Skeletal muscle satellite cell (primary cell): ENCODE data around the gene ST7. TPM values are rescaled to one million over a fixed set of nuclear protein-coding genes. Genes with fewer than 3 reads are reported as not detected.

Experiments
- H3K27me3 ChIP-seq: 2 replicates; pipeline ENCODE4 v1.7.0; 2013; ENCODE audit warnings: low read length; ENCODE audit not compliant: control insufficient read depth, insufficient read depth
- H3K36me3 ChIP-seq: 2 replicates; pipeline ENCODE4 v1.7.0; 2013; ENCODE audit warnings: mild to moderate bottlenecking, control low read depth, low read length; ENCODE audit not compliant: insufficient read depth
- H3K4me1 ChIP-seq: 2 replicates; pipeline ENCODE4 v1.7.0; 2013; ENCODE audit warnings: low read length; ENCODE audit not compliant: control insufficient read depth, insufficient read depth
- H3K4me2 ChIP-seq: 2 replicates; pipeline ENCODE4 v1.7.0; 2013; ENCODE audit warnings: mild to moderate bottlenecking, low read length
- H3K4me3 ChIP-seq: 2 replicates; pipeline ENCODE4 v1.7.0; 2013; ENCODE audit warnings: low read length
- H3K9ac ChIP-seq: 2 replicates; pipeline ENCODE4 v1.7.0; 2013; ENCODE audit warnings: mild to moderate bottlenecking, low read depth, low read length, moderate library complexity
- H3K9me3 ChIP-seq: replicated peaks from 2 replicates; pipeline ENCODE4 v1.7.0; 2013; ENCODE audit warnings: mild to moderate bottlenecking, control low read depth, low read length
- small RNA-seq: library from RNA; depleted of rRNA; stranded (forward); fragments of <200 nt; gene quantifications from one replicate; pipeline ENCODE3, GENCODE V24; 2012

The ST7 gene

GRCh38 chr7:117274951-117275350, 321.6 kb downstream of the ST7 start:
- Histone ChIP-seq H3K4me1 (peaks cover 10% of the 10 kb centered on the region), H3K9ac (no peak overlapping the region), H3K4me3 (no peak overlapping the region), H3K36me3 (no peaks in the 10 kb centered on the region), H3K27me3 (no peaks in the 10 kb centered on the region), H3K9me3 (no peaks in the 10 kb centered on the region), H3K4me2 (no peak overlapping the region)

DNA sequence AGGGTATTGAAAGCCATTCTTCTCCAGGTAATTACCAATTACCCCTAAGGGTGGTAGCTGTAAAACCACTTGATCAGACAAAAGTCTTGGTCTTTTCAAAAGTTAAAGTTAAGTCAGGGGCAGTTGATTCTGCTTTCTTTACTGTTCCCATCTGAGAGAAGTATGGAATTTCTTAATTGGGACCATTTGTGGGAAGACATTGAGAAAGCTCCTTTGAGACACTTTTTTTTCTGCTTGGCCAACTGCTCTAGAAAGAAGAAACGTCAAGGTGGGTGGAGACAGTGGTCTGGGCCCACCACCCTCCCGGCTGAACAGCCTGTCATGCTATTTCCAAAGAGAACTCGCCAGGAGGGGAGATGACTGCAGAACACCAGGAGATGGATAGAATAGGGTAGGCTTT, 324.3 kb downstream of the ST7 start:
- Histone ChIP-seq H3K36me3 (no peaks in the 10 kb centered on the region), H3K27me3 (no peaks in the 10 kb centered on the region), H3K9me3 (no peaks in the 10 kb centered on the region), H3K4me3 (no peak overlapping the region), H3K4me2 (no peak overlapping the region), H3K9ac (no peak overlapping the region), H3K4me1 (no peaks in the 10 kb centered on the region)

DNA sequence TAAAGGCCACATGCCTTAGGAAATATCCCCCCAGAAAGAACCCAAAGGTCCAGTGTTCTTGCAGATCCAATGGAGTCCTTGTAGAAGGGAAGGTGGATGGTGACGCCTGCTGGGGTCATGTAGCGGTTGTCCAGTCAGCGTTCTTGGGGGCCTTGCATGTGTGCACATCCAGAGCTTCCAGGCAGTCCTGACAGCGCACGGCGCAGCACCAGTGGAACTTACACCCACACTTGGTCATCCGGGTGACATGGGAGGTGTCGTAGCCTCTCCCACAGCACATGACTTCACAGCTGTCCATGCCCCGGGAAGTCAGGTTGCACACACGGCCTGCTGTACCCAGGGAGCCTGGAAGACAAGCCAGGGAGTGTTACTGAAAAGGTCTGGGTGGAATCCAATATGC, 324.7 kb downstream of the ST7 start:
- H3K4me2 ChIP-seq = no peak overlapping the region
- H3K36me3 ChIP-seq = no peaks in the 10 kb centered on the region
- no peaks in the 10 kb centered on the region for H3K9me3 ChIP-seq
- peaks cover 4% of the 10 kb centered on the region for H3K4me1 ChIP-seq
- no peaks in the 10 kb centered on the region for H3K27me3 ChIP-seq
- H3K9ac ChIP-seq = no peak overlapping the region
- no peak overlapping the region for H3K4me3 ChIP-seq

DNA sequence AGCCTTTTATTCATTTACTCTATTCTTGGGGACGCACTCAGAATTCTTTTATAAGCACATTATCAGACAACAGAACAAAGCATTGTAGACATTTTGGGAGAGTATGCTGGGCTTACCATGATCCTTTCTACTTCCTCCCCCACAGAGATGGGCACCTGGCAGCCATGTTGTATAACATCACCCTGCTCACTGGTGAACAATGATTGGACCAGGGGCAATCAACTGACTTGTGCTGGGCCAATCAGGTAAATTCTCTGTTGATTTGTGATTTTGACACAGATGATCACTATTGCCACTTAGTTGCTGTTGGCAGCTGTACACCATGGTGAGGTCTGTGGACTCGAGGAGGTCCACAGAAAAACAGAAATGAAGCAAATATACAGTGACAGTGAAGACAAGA, 325.9 kb downstream of the ST7 start:
- Histone ChIP-seq H3K9me3 (no peaks in the 10 kb centered on the region), H3K4me1 (peaks cover 15% of the 10 kb centered on the region), H3K27me3 (no peaks in the 10 kb centered on the region), H3K36me3 (no peaks in the 10 kb centered on the region), H3K4me3 (no peak overlapping the region), H3K4me2 (no peak overlapping the region), H3K9ac (no peak overlapping the region)

Small RNAs within 50 kb of the gene (small RNA-seq; reads per million reads assigned to genes)
- gene AC002542.1 (not detected), gene MTCYBP6 (not detected), gene RF00019 (not detected), gene RF02179 (not detected), gene RF02180 (not detected), gene RF02181 (not detected), gene RF02183 (not detected), gene RF02184 (not detected), gene RF02185 (not detected), gene RF02188 (not detected), gene RNA5SP239 (not detected)
